Inflammatory macrophage treated with lipopolysaccharide for 4 hours (primary cell): ENCODE measurements around the gene LILRB4.
"Not testable (repeated sequence)": the region's sequence is repeated elsewhere in the genome, so short reads cannot be mapped to it uniquely, and the experiment has no call there.

Experiments
- DNase-seq: peaks from one replicate; pipeline ENCODE4 v3.0.0-alpha.2; 2020

LILRB4 gene

GRCh38 chr19:54696766-54697165, 34.0 kb downstream of the LILRB4 start:
- DNase-seq: no peak

GRCh38 chr19:54697716-54698115, 34.9 kb downstream of the LILRB4 start:
- not testable (repeated sequence) for DNase-seq

- no peak for DNase-seq
Measured at GRCh38 chr19:54704928-54705327, 42.1 kb downstream of the LILRB4 start.

- DNase-seq: no peak
Measured at GRCh38 chr19:54707962-54708361, 45.2 kb downstream of the LILRB4 start.

GRCh38 chr19:54708781-54709180, 46.0 kb downstream of the LILRB4 start:
- no peak for DNase-seq

- no peak for DNase-seq
Measured at GRCh38 chr19:54709212-54709948, 46.6 kb downstream of the LILRB4 start.

- not testable (repeated sequence) for DNase-seq
Measured at GRCh38 chr19:54709956-54710355, 47.2 kb downstream of the LILRB4 start.
